GM20000 (cell line): ENCODE data around the gene ZNF683.
"Not testable (repeated sequence)": the region's sequence is repeated elsewhere in the genome, so short reads cannot be mapped to it uniquely, and the experiment has no call there.

Experiments
- DNase-seq: peaks from one replicate; pipeline ENCODE4 v3.0.0; 2012; ENCODE audit warnings: low spot score
- TF ChIP-seq, protein P1 (sequence below): IDR thresholded peaks from 2 replicates; pipeline ENCODE4 v1.5.1; 2012; ENCODE audit warnings: mild to moderate bottlenecking, control low read depth; ENCODE audit errors: extremely low read depth, missing control alignments

Gene ZNF683

DNA sequence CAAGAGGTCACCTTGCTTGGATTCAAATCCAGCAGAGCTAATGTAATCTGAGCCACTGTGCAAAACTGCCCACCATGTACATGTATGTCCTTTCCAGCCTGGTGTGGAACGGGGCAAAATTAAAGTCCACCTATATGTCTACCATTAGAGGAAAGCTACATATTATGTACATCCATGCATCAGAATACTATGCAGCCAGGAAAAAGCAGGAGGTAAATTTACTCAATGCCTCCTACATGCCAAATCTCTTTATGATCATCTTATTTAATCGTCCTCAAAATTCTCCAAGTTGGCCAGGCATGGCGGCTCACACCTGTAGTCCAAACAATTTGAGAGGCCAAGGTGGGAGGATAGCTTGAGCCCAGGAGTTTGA is 6.3 kb upstream of the ZNF683 start:
- TF ChIP-seq, protein P1, sequence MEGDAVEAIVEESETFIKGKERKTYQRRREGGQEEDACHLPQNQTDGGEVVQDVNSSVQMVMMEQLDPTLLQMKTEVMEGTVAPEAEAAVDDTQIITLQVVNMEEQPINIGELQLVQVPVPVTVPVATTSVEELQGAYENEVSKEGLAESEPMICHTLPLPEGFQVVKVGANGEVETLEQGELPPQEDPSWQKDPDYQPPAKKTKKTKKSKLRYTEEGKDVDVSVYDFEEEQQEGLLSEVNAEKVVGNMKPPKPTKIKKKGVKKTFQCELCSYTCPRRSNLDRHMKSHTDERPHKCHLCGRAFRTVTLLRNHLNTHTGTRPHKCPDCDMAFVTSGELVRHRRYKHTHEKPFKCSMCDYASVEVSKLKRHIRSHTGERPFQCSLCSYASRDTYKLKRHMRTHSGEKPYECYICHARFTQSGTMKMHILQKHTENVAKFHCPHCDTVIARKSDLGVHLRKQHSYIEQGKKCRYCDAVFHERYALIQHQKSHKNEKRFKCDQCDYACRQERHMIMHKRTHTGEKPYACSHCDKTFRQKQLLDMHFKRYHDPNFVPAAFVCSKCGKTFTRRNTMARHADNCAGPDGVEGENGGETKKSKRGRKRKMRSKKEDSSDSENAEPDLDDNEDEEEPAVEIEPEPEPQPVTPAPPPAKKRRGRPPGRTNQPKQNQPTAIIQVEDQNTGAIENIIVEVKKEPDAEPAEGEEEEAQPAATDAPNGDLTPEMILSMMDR = no peak
- no peak for DNase-seq

DNA sequence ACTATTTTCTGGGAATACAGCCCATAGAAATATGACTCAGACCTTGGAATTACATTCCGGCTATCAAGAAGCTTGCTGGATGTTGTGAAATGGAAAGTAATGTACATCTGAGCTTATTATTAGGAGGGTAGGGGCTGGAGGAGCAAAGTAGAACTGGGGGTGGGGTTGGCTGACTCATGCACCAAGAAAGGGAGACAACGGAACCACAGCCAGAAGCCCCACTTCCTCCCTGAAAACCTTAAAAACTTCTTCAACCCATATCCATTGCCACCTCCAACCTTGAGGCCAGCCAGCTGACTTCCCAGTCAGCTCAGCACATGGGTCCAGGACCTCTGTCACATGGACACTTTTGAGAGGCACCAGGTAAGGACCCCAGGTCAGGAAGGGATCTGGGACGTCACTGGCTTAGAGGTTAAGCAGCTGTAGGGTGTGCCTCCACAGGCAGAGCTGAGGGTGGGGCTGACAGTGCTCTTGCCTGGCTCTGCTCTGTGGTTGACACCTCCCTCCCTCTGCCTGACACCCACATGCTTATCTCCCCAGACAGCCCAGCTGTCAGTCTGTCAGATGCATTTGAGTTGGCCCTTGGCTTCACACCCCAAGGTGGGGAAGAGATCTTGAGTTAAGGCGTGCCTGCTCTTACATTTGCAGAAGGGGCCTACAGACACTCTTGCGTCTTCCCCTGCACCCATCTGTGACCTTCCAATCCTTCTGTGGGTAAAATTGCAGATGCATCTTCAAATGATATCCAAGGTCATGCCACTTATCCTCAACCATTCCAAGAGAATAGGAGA is 5.7 kb upstream of the ZNF683 start:
- TF ChIP-seq, protein P1 = no peak
- peak; percentile 84 for DNase-seq

DNA sequence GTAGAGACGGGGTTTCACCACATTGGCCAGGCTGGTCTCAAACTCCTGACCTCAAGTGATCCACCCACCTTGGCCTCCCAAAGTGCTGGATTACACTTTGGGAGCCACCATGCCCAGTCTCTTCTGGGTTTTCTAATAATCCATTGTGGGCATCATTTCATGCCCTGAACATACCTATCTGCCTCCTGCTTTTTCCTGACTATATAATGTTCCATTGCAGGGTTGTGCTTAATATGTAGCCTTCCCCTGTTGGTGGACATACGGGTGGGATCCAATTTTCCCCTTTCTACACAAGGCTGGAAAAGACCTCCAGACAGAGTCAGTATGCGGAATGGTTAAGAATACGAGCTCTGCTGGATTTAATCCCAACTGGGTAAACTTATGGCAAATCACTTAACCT is 3.5 kb upstream of the ZNF683 start:
- no peak for DNase-seq
- TF ChIP-seq, protein P1 = no peak

DNA sequence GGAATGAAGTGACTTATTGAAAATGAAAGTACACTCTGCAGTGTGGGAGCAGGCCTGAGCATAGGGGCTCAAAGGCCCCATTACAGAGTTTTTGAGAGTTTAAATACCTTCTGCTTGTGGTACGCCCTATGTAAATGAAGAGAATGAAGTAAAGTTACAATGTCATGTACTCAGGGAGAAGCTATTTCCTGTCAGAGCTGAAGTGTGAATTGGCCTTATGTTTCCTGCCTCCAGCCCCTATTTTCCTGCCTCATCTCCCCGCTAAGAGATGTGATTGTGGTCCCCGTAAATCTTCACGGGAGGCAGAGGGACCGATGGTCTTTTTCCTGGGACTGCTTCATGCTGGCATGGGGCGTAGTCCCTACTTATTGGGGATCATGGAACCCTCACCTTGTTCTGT is 2.5 kb upstream of the ZNF683 start:
- TF ChIP-seq, protein P1 = no peak
- no peak for DNase-seq

DNA sequence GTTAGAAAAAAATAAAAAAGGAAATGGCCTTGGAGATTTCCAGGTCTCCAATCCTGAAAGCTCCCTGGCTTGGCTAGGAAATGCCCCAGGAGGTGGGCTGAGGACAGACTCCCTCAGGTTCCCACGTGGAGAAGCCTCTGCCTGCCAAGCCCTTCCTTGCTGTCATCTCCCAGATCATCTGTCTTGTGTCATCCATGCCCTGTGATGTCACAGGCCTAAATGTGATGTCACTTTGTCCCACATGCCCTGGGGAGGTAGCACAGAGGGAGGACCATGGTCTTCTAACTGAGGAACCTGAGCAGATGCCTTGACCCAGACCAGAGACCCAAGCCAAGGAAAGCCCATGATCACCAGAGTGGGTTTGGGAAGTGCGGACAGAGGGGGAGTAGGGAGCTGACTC is 1.8 kb upstream of the ZNF683 start:
- DNase-seq = not testable (repeated sequence)

DNA sequence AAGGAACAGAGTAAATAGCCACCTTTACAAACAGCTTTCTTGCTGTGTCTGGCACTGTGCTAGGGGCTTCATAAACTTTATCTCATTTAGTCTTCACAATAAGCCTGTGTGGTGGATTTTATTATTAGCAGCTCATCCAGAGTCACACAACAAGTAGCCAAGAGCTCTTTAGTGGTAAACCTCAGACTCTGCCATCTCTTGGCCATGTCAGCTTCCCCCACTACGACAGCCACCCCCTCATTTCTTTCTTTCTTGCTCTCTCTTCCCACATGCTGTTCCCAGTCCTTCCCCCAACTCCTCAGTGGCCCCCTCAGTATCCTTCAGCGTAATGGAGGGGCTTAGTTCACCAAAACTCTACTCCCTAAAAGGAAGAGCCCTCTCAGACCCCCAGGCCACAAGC is 1.2 kb upstream of the ZNF683 start:
- no peak for DNase-seq
- TF ChIP-seq, protein P1 = no peak

DNA sequence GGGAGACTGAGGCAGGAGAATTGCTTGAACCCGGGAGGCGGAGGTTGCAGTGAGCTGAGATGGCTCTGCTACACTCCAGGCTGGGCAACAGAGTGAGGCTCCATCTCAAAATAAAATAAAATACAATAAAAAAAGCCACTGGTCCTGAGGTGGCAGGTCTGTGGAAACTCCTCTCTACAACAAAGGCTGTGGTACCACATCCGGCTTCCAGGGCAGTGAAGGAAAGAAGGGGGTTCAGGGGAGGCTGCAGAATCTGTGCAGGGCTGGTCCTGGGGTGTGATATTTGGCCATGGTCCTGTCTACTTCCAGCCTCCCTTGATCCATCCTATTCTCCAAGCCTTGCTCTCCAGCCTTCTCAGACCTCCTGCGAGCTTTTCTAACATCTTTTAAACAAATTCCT is 731 bp upstream of the ZNF683 start:
- DNase-seq = no peak
- TF ChIP-seq, protein P1 = no peak

DNA sequence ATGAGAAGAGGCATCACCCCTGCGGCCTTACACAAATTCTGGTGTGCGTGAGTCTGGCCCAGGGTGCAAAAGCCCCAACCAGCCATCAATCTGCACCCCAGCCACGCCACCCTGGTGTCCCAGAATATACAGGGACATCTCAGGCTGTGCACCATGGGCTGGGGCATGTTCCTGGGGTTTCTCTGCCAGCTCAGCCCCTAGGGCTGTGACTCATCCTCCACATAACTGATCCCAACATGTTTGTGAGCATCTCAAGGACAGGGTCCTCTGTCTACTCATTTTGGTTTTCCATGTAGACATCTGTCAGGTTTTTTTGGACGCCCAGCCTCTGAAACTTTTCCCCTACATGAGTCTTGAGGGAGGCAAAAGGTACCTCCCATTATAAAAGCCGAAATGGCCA is 511 bp downstream of the ZNF683 start:
- DNase-seq = no peak
- TF ChIP-seq, protein P1 = no peak
